CD4-positive, alpha-beta T cell treated with Interleukin-1 beta for 1 hour (primary cell): ENCODE measurements around the gene INAFM2.

Experiments used
- DNase-seq, 2 donors: peaks; one replicate each; pipeline ENCODE4 v3.0.0-alpha.2; 2020 to 2022

The INAFM2 gene

GRCh38 chr15:40323239-40323952 is at the start of gene INAFM2:
Gene INAFM2, plus strand, starts transcription at chr15:40323692. Its CDS starts 364 bp downstream, at chr15:40324056.
- DNase-seq = peak; percentile 92 to 93

- DNase-seq = peak; percentile 85 to 89
Measured at GRCh38 chr15:40274350-40275274, 48.9 kb upstream of the INAFM2 start.

GRCh38 chr15:40275523-40275922 is 48.0 kb upstream of the INAFM2 start:
- DNase-seq = no peak

- no peak for DNase-seq
Measured at GRCh38 chr15:40275954-40276353, 47.5 kb upstream of the INAFM2 start.

GRCh38 chr15:40276927-40277326 is 46.6 kb upstream of the INAFM2 start:
- no peak for DNase-seq

GRCh38 chr15:40277471-40277870 is 46.0 kb upstream of the INAFM2 start:
- DNase-seq = peak in 1 of 2 donors; percentile 27

GRCh38 chr15:40278026-40278425 is 45.5 kb upstream of the INAFM2 start:
- DNase-seq = no peak

GRCh38 chr15:40279437-40280141 is 43.9 kb upstream of the INAFM2 start:
- DNase-seq = peak; percentile 59 to 66

- no peak for DNase-seq
Measured at GRCh38 chr15:40280260-40281056, 43.0 kb upstream of the INAFM2 start.

GRCh38 chr15:40281057-40281800 is 42.3 kb upstream of the INAFM2 start:
- no peak for DNase-seq

GRCh38 chr15:40281801-40282146 is 41.7 kb upstream of the INAFM2 start:
- no peak for DNase-seq

- DNase-seq = peak; percentile 53 to 58
Measured at GRCh38 chr15:40282147-40282868, 41.2 kb upstream of the INAFM2 start.

GRCh38 chr15:40282869-40283614 is 40.5 kb upstream of the INAFM2 start, which contains the start of gene ANKRD63:
Gene ANKRD63, minus strand, starts transcription at chr15:40283064. Its CDS starts 478 bp downstream, at chr15:40282586.
- DNase-seq = peak; percentile 15 to 28

GRCh38 chr15:40283615-40284300 is 39.7 kb upstream of the INAFM2 start:
- DNase-seq = no peak

- no peak for DNase-seq
Measured at GRCh38 chr15:40285151-40285550, 38.3 kb upstream of the INAFM2 start.

- DNase-seq = no peak
Measured at GRCh38 chr15:40285554-40286011, 37.9 kb upstream of the INAFM2 start.

- DNase-seq = no peak
Measured at GRCh38 chr15:40286061-40286532, 37.4 kb upstream of the INAFM2 start.

GRCh38 chr15:40286794-40287193 is 36.7 kb upstream of the INAFM2 start:
- no peak for DNase-seq

GRCh38 chr15:40287505-40287904 is 36.0 kb upstream of the INAFM2 start:
- DNase-seq = no peak
